IMR-90 (cell line): ENCODE results near the gene RFPL2. TPM values are rescaled to one million over a fixed set of nuclear protein-coding genes. Genes with fewer than 3 reads are reported as not detected.

Experiments used
- ATAC-seq: fragments of 200-7000 bp; cut with Tn5 transposase; 2 replicates; pipeline ENCODE4 v1.9.1; 2020; ENCODE audit warnings: low read depth, mild to moderate bottlenecking, moderate library complexity
- BruUV-seq: library from RNA; stranded (reverse); fragments of 400-500 nt; replicated peaks from 2 replicates; lab custom pipeline; 2021; lab: Mats Ljungman, UMichigan
- CTCF ChIA-PET: fragments of 300-600 bp; formaldehyde crosslinking; extraction: SDS; loops from one replicate; lab custom pipeline; 2021; ENCODE audit warnings: antibody characterized with exemption; lab: Yijun Ruan, JAX
- POLR2A ChIA-PET: fragments of 300-600 bp; sonication (Branson Sonifier 250); formaldehyde crosslinking; loops from one replicate; lab custom pipeline; 2022; ENCODE audit warnings: antibody characterized with exemption; ENCODE audit not compliant: unreplicated experiment; lab: Charles Lee
- DNase-seq: peaks from one replicate; pipeline ENCODE4 v3.0.0; 2013
- H2AFZ ChIP-seq: replicated peaks from 2 replicates; pipeline ENCODE3; 2013; ENCODE audit warnings: low read length, mild to moderate bottlenecking; ENCODE audit not compliant: poor library complexity
- H2AK5ac ChIP-seq: 2 replicates; pipeline ENCODE4 v1.6.1; 2013; ENCODE audit warnings: low read depth, low read length, inconsistent platforms
- H2AK9ac ChIP-seq: replicated peaks from 2 replicates; pipeline ENCODE3; 2013; ENCODE audit warnings: mild to moderate bottlenecking, low read depth, low read length, moderate library complexity; ENCODE audit not compliant: poor library complexity
- H2BK120ac ChIP-seq: 2 replicates; pipeline ENCODE4 v1.6.1; 2013; ENCODE audit warnings: low read depth, low read length, inconsistent platforms
- H2BK15ac ChIP-seq: 3 replicates; pipeline ENCODE4 v1.6.1; 2013; ENCODE audit warnings: low read depth, low read length, inconsistent platforms
- H2BK20ac ChIP-seq: 2 replicates; pipeline ENCODE4 v1.6.1; 2013; ENCODE audit warnings: low read depth, mild to moderate bottlenecking, inconsistent platforms, low read length, moderate library complexity
- H2BK5ac ChIP-seq: 2 replicates; pipeline ENCODE4 v1.6.1; 2013; ENCODE audit warnings: mild to moderate bottlenecking, low read depth, low read length, inconsistent platforms; ENCODE audit not compliant: poor library complexity, severe bottlenecking
- H3K14ac ChIP-seq: replicated peaks from 2 replicates; pipeline ENCODE4 v1.6.1; 2013; ENCODE audit warnings: low read depth, low read length, inconsistent platforms
- H3K18ac ChIP-seq: 2 replicates; pipeline ENCODE4 v1.6.1; 2013; ENCODE audit warnings: low read depth, low read length, control low read depth
- H3K23ac ChIP-seq: 2 replicates; pipeline ENCODE4 v1.6.1; 2013; ENCODE audit warnings: low read depth, low read length, inconsistent platforms
- H3K27ac ChIP-seq: 2 replicates; pipeline ENCODE4 v1.5.1; 2013; ENCODE audit warnings: mild to moderate bottlenecking, control low read depth, low read length; ENCODE audit not compliant: insufficient read depth
- H3K27me3 ChIP-seq: 2 replicates; pipeline ENCODE4 v1.6.1; 2013; ENCODE audit warnings: low read length; ENCODE audit not compliant: control insufficient read depth, insufficient read depth
- H3K36me3 ChIP-seq: 2 replicates; pipeline ENCODE4 v1.6.1; 2013; ENCODE audit warnings: low read length, mixed read lengths; ENCODE audit not compliant: control insufficient read depth, insufficient read depth
- H3K4ac ChIP-seq: 2 replicates; pipeline ENCODE4 v1.6.1; 2013; ENCODE audit warnings: low read depth, low read length, inconsistent platforms
- H3K4me1 ChIP-seq: 2 replicates; pipeline ENCODE4 v1.6.1; 2013; ENCODE audit warnings: low read length, mixed read lengths; ENCODE audit not compliant: control insufficient read depth, insufficient read depth
- H3K4me2 ChIP-seq: 2 replicates; pipeline ENCODE4 v1.6.1; 2013; ENCODE audit warnings: low read depth, mild to moderate bottlenecking, control low read depth, low read length, moderate library complexity
- H3K4me3 ChIP-seq: 2 replicates; pipeline ENCODE4 v1.5.1; 2013; ENCODE audit warnings: low read depth, mild to moderate bottlenecking, control low read depth, low read length, moderate library complexity; ENCODE audit not compliant: insufficient read depth
- H3K56ac ChIP-seq: 2 replicates; pipeline ENCODE4 v1.6.1; 2013; ENCODE audit warnings: low read length, inconsistent platforms; ENCODE audit not compliant: insufficient read depth; ENCODE audit errors: extremely low read depth
- H3K79me1 ChIP-seq, 2 experiments: 2 replicates each; pipeline ENCODE4 v1.6.1; 2013; ENCODE audit warnings: low read length in 2 of 2, inconsistent platforms in 1 of 2, low read depth in 1 of 2
- H3K9ac ChIP-seq: 2 replicates; pipeline ENCODE4 v1.6.1; 2013; ENCODE audit warnings: low read depth, low read length, control low read depth
- H3K9me1 ChIP-seq: 2 replicates; pipeline ENCODE4 v1.6.1; 2013; ENCODE audit warnings: low read length, inconsistent platforms; ENCODE audit not compliant: insufficient read depth
- H3K9me3 ChIP-seq: 2 replicates; pipeline ENCODE4 v1.6.1; 2013; ENCODE audit warnings: low read length; ENCODE audit not compliant: control insufficient read depth, insufficient read depth
- H4K20me1 ChIP-seq: 2 replicates; pipeline ENCODE4 v1.6.1; 2013; ENCODE audit warnings: low read length, inconsistent platforms; ENCODE audit not compliant: insufficient read depth
- H4K5ac ChIP-seq: 2 replicates; pipeline ENCODE4 v1.6.1; 2013; ENCODE audit warnings: mild to moderate bottlenecking, low read depth, low read length, control low read depth
- H4K8ac ChIP-seq, 2 experiments: 2 replicates each; pipeline ENCODE4 v1.6.1; 2013; ENCODE audit warnings: low read depth in 2 of 2, low read length in 2 of 2, control low read depth in 1 of 2, inconsistent platforms in 1 of 2
- H4K91ac ChIP-seq: 2 replicates; pipeline ENCODE4 v1.6.1; 2013; ENCODE audit warnings: low read depth, low read length, inconsistent platforms; ENCODE audit not compliant: insufficient read depth
- MXI1 ChIP-seq: IDR thresholded peaks from 2 replicates; pipeline ENCODE4 v1.6.1; 2012; ENCODE audit warnings: low read depth, mild to moderate bottlenecking, low read length, moderate library complexity, borderline replicate concordance
- RCOR1 ChIP-seq: IDR thresholded peaks from 2 replicates; pipeline ENCODE4 v1.6.1; 2012; ENCODE audit warnings: mild to moderate bottlenecking, low read length, improper control_type of control experiment; ENCODE audit not compliant: insufficient replicate concordance
- WGBS, 2 experiments: methylation state at CpG; one replicate each; pipeline versions ENCODE4 v1.1.5 to v1.1.7; 2013; ENCODE audit warnings: missing lambda C conversion rate in 2 of 2; ENCODE audit not compliant: insufficient read length in 1 of 2; ENCODE audit errors: extremely low coverage in 2 of 2; 5-methylcytosine and 5-hydroxymethylcytosine counted together
- dilution Hi-C: fragments of 300-500 bp; cut with HindIII; formaldehyde crosslinking; loops from one replicate; pipeline ENCODE4 v1.14.3; 2018; ENCODE audit warnings: low sequenced_read_pairs; ENCODE audit not compliant: unreplicated experiment
- in situ Hi-C: fragments of 300-500 bp; cut with MboI; formaldehyde crosslinking; loops from 3 replicates; pipeline ENCODE4 v1.14.3; 2019; ENCODE audit warnings: low sequenced_read_pairs, inconsistent platforms, mixed read lengths
- intact Hi-C: fragments of 100-400 bp; cut with micrococcal nuclease; formaldehyde crosslinking; loops from 2 replicates; pipeline ENCODE4 v1.10.0; 2022
- polyA plus RNA-seq, 3 experiments: library from polyadenylated mRNA; depleted of rRNA; stranded (reverse); fragments of >200 nt; gene quantifications; 2 replicates each; pipeline ENCODE4 v1.2.3, GENCODE V29; 2012; ENCODE audit warnings: low replicate concordance in 1 of 3
- total RNA-seq: library from RNA; depleted of rRNA; stranded (reverse); fragments of >200 nt; gene quantifications from 2 replicates; pipeline ENCODE4 v1.2.3, GENCODE V29; 2012
- TF ChIP-seq, protein P1 (sequence below): conservative IDR thresholded peaks from 2 replicates; pipeline ENCODE4 v1.5.1; 2012; ENCODE audit warnings: mild to moderate bottlenecking, low read depth, low read length, improper control_type of control experiment

The RFPL2 gene
- total and polyA plus RNA-seq, 2 of the 4 experiments (the other 2 are of a cell fraction): not detected

DNA sequence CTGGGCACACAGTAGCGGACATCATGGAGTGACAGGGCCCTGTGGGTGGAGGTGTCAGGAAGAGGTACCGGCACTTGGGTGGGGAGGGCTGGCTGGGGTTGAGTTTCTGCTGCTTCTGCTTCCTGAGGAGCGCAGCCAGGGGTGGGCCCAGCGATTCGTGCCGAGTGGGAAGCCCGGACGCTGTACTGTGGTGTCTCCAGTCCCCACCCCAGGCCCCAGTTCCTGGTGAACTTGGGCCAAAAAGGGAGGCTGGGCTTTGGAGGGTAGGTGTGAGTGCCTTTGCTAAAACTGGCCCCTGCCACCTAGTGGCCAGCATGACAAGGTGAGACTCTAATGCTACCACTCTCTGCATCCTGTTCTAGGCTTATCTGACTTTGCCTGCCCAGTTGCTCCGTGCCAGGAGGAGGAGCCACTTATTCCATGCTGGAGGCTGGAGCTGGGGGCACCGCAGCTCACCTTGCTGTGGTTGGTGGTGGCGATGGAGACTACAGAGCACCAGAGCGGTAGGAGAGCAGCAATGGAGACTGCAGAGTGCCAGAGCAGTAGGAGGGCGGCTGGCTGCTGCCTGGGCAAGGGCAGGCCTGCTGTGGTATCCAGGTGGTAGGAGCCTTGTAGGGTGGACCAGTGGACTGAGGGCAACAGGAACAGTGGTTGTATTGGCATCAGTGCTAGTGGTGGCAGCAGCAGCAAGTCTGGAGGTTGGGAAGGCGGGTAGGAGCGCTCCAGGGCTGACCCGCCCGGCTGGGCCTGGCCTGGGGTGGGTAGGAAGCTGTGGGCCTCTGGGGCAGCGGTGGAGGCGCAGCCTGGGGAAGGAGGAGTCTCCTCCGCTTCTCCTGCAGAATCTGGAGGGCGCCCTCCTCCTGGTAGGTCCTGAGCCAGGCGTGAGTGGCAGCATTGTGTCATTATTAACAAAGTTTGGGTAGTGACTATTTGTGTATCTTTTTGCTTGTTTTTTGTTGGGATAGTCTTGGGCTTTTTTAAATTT is 2.2 kb upstream of the RFPL2 start:
- no peak overlapping the region for H2BK5ac ChIP-seq
- H3K79me1 ChIP-seq: no peaks in the 10 kb centered on the region
- CTCF ChIA-PET: no interaction called here
- no peaks in the 10 kb centered on the region for H3K9me3 ChIP-seq
- peak overlapping the region; percentile 42 for H2AK9ac ChIP-seq
- no peak overlapping the region for H4K8ac ChIP-seq
- no peak overlapping the region for H2BK120ac ChIP-seq
- no peak overlapping the region for H3K18ac ChIP-seq
- dilution Hi-C loops: no loop called here
- peaks cover 16% of the 10 kb centered on the region; the same call in 1 of the 2 replicates for H3K27me3 ChIP-seq
- no peaks in the 10 kb centered on the region for H3K9me1 ChIP-seq
- H3K14ac ChIP-seq: no peak overlapping the region
- H2AFZ ChIP-seq: peak overlapping the region; percentile 43
- DNase-seq (no peak), ATAC-seq (peak; percentile 45; the same call in 1 of the 2 replicates)
- no peak overlapping the region for H2BK15ac ChIP-seq
- H3K4me3 ChIP-seq: no peak overlapping the region
- no peak overlapping the region for H2AK5ac ChIP-seq
- H3K23ac ChIP-seq: no peak overlapping the region
- no peak overlapping the region for H3K9ac ChIP-seq
- H4K5ac ChIP-seq: no peak overlapping the region
- H3K4me1 ChIP-seq: no peaks in the 10 kb centered on the region
- in situ Hi-C loops: no loop called here
- H3K36me3 ChIP-seq: no peaks in the 10 kb centered on the region
- H3K27ac ChIP-seq: no peak overlapping the region
- no peak overlapping the region for H3K4me2 ChIP-seq
- intact Hi-C loops: no loop called here
- H2BK20ac ChIP-seq: no peak overlapping the region
- H4K20me1 ChIP-seq: no peaks in the 10 kb centered on the region
- no TSS peak for BruUV-seq
- no peak overlapping the region for H3K56ac ChIP-seq
- no peak overlapping the region for H4K91ac ChIP-seq
- no peak overlapping the region for H3K4ac ChIP-seq
- POLR2A ChIA-PET: no interaction called here
- 50% methylated on average over 2 of the region's 22 CpGs; no CpG with 5 or more reads in 1 of the 2 experiments for WGBS, 2 experiments
- TF ChIP-seq, protein P1, sequence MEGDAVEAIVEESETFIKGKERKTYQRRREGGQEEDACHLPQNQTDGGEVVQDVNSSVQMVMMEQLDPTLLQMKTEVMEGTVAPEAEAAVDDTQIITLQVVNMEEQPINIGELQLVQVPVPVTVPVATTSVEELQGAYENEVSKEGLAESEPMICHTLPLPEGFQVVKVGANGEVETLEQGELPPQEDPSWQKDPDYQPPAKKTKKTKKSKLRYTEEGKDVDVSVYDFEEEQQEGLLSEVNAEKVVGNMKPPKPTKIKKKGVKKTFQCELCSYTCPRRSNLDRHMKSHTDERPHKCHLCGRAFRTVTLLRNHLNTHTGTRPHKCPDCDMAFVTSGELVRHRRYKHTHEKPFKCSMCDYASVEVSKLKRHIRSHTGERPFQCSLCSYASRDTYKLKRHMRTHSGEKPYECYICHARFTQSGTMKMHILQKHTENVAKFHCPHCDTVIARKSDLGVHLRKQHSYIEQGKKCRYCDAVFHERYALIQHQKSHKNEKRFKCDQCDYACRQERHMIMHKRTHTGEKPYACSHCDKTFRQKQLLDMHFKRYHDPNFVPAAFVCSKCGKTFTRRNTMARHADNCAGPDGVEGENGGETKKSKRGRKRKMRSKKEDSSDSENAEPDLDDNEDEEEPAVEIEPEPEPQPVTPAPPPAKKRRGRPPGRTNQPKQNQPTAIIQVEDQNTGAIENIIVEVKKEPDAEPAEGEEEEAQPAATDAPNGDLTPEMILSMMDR: peak; percentile 29; the same call in 1 of the 2 replicates
- TF ChIP-seq MXI1 (no peak), RCOR1 (no peak)
